Fibroblast of the aortic adventitia (primary cell): ENCODE results near the gene ECHDC3. TPM values are rescaled to one million over a fixed set of nuclear protein-coding genes. Genes with fewer than 3 reads are reported as not detected.

ENCODE experiments used
- DNase-seq: peaks from one replicate; pipeline ENCODE4 v3.0.0-alpha.2; 2010; ENCODE audit warnings: low read depth
- H3K4me3 ChIP-seq: 2 replicates; pipeline ENCODE4 v1.5.1; 2011; ENCODE audit warnings: low read depth, mild to moderate bottlenecking, control low read depth, low read length, moderate library complexity
- total RNA-seq: library from RNA; depleted of rRNA; stranded (reverse); fragments of >200 nt; gene quantifications from 2 replicates; pipeline ENCODE4 v1.2.3, GENCODE V29; 2012; ENCODE audit warnings: low replicate concordance
- TF ChIP-seq, protein P1 (sequence below): IDR thresholded peaks from 2 replicates; pipeline ENCODE4 v1.5.1; 2011; ENCODE audit warnings: mild to moderate bottlenecking, low read length, control low read depth, inconsistent platforms; ENCODE audit not compliant: insufficient read depth

The ECHDC3 gene
- total RNA-seq, 1 donor = 1.2 TPM

DNA sequence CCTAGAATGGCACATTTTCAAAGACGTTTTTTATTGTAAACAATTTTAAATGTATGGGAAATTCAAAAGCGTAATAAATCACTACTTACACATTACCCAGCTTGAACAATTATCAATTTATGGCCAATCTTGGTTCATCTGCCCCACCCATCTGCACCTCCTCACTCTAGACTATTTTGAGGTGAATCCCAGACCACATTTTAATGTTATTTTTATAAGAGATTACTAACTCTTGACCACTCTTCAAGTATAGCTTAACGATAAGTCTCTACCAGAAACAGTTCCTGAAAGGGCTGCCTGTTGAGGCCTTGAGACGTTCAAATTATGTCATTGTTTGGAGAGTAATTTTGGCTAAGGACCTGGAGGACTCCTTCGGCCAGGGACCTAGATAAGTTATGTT, 33.2 kb downstream of the ECHDC3 start:
- no peak overlapping the region for H3K4me3 ChIP-seq
- DNase-seq = no peak
- TF ChIP-seq, protein P1, sequence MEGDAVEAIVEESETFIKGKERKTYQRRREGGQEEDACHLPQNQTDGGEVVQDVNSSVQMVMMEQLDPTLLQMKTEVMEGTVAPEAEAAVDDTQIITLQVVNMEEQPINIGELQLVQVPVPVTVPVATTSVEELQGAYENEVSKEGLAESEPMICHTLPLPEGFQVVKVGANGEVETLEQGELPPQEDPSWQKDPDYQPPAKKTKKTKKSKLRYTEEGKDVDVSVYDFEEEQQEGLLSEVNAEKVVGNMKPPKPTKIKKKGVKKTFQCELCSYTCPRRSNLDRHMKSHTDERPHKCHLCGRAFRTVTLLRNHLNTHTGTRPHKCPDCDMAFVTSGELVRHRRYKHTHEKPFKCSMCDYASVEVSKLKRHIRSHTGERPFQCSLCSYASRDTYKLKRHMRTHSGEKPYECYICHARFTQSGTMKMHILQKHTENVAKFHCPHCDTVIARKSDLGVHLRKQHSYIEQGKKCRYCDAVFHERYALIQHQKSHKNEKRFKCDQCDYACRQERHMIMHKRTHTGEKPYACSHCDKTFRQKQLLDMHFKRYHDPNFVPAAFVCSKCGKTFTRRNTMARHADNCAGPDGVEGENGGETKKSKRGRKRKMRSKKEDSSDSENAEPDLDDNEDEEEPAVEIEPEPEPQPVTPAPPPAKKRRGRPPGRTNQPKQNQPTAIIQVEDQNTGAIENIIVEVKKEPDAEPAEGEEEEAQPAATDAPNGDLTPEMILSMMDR = no peak

DNA sequence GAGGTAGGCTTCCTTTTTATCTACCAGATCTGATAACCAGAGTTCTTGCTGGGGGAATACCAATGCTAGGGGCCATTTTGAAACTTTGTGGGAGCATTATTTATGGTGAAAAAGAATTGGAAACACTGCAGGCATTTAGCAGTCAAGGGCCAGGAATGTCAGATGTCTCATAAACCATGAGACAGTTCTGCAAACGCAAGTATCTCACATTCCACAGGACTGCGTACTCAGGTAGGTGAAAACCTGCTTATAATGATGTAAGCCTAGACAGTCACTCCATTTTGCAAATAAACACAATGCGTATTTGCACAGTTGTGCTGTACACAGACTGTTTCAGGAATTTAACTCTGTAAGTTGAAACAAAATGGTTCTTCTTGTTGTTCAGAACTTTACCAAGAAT, 33.9 kb downstream of the ECHDC3 start:
- TF ChIP-seq, protein P1 = no peak
- H3K4me3 ChIP-seq = no peak overlapping the region
- DNase-seq = no peak

DNA sequence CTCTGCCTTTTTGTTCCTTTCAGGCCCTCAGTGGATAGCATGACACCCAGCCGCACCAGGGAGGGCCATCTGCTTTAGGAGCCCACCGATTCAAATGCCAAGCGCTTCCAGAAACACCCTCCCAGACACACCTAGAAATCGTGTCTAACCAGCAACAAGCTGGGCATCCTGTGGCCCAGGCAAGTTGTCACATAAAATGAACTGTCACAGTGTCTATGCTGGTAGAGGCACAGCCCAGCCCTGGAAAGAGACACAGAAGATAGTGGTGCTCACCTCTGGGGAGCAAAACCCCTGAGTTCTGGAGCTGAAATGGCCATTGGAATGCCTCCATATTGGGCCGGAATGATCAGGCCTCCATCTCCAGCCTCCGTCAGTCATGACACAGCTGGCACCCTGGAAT, 38.9 kb downstream of the ECHDC3 start:
- TF ChIP-seq, protein P1 = no peak
- no peak for DNase-seq
- no peak overlapping the region for H3K4me3 ChIP-seq

DNA sequence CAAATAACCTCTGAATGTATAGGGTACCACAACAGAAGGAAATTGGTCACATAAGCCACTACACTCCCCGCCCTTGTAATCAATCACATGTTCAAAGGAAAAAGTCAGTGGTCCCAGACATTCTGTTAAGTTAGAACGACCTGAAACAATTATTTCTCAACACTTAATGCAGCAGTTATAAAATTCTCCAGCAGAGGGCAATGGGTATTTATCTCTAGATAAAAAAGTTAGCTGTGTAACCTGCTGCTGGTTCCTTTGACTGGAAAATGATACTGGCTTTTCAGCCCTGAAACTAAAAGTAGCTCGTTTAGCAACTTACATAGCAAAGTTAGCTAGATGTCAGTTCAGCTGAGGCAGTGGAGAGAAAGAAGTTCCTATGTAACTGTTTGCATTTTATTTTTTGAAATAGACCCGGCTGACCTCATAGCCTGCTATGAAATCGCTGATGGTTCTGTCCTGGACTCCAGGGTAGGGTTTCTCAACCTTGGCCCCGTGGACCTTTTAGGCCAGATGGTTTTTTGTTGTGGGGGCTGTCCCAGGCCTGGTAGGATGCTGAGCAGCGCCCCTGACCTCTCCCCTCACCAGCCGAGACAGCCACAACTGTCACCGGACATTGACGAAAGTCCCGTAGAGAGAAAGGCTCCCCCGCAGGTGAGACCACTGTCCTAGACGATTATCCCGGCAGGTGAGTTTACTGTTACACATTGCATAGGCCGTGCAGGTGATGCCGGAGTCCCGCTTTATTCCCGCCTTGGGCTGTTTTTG, 40.8 kb downstream of the ECHDC3 start:
- TF ChIP-seq, protein P1 = peak; percentile 73
- DNase-seq = peak; percentile 74
- H3K4me3 ChIP-seq = no peak overlapping the region

DNA sequence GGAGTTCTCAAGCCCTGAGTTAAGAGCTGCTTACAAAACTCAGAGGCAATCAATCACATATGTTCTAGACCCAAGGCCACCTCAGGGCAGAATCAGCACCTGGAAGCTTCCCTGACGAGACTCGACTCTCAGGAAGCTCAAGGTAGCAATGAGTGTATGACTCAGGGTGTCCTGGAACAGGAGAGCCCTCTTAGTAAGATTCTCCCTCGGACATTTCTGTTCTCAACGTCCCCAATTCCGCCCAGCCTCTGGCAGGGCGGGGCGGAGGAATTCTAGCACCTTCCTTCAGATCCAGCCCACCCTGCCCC, 41.3 kb downstream of the ECHDC3 start:
- TF ChIP-seq, protein P1 = no peak
- no peak overlapping the region for H3K4me3 ChIP-seq
- DNase-seq = no peak

DNA sequence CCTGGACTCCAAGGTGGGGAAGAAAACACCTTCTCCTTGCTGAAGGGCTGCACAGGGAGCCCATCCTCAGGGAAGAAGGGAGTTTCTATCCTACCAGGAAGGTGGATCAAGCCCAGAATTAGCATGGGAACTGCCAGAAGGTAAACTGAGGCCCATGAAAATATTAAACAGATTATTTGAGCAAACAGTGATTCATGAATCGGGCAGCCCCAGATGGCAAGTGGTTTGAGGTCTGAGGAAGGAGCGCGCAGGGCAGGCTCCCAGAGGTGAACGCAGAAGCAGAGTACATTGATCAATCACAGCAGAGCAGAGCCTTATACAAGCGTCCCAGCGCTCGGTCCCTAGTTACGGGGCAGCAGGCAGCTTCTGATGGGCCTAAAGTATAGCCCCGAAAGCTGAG, 45.2 kb downstream of the ECHDC3 start:
- DNase-seq = no peak
- no peak overlapping the region for H3K4me3 ChIP-seq
- TF ChIP-seq, protein P1 = no peak

DNA sequence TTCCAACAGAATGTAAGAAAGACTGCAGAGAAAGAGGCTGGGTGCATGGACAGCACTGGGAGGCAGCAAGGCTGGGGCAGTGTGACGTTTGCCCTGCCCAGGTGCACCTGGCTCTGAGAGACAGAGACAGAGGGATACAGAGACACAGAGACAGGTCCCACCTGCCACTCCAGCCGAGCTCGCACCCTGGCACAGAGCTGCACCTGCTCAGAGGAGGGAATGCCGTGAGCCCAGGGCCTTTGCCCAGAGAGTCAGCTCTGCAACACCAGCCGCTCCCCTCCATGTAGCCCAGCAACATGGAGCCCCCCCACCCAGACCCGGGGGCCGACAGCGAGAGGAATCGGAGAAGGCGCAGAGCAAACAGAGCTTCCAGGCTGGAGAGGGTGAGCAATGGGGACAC, 45.7 kb downstream of the ECHDC3 start:
- no peak overlapping the region for H3K4me3 ChIP-seq
- DNase-seq = no peak
- TF ChIP-seq, protein P1 = no peak
